ENCODE results near the gene SPATC1L.
"Not testable (repeated sequence)": the region's sequence is repeated elsewhere in the genome, so short reads cannot be mapped to it uniquely, and the experiment has no call there.

The SPATC1L gene

DNA sequence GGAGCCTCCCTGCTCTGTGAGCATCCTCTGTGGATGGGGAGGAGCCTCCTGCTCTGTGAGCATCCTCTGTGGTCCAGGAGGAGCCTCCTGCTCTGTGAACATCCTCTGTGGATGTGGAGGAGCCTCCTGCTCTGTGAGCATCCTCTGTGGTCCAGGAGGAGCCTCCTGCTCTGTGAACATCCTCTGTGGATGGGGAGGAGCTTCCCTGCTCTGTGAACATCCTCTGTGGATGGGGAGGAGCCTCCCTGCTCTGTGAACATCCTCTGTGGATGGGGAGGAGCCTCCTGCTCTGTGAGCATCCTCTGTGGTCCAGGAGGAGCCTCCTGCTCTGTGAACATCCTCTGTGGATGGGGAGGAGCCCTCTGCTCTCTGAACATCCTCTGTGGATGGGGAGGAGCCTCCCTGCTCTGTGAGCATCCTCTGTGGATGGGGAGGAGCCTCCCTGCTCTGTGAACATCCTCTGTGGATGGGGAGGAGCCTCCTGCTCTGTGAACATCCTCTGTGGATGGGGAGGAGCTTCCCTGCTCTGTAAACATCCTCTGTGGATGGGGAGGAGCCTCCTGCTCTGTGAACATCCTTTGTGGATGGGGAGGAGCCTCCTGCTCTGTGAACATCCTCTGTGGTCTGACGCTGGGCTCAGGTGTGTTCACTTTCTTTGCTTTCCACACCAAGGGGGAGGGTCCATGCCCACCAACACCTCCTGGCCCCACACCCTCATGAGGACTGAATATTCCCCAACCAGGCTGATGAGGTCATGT lies 13.6 kb downstream of the SPATC1L start:
- not testable (repeated sequence) for DNase-seq (ENCODE audit: low read depth, low spot score); H3K4me3 ChIP-seq (ENCODE audit: low read length)

DNA sequence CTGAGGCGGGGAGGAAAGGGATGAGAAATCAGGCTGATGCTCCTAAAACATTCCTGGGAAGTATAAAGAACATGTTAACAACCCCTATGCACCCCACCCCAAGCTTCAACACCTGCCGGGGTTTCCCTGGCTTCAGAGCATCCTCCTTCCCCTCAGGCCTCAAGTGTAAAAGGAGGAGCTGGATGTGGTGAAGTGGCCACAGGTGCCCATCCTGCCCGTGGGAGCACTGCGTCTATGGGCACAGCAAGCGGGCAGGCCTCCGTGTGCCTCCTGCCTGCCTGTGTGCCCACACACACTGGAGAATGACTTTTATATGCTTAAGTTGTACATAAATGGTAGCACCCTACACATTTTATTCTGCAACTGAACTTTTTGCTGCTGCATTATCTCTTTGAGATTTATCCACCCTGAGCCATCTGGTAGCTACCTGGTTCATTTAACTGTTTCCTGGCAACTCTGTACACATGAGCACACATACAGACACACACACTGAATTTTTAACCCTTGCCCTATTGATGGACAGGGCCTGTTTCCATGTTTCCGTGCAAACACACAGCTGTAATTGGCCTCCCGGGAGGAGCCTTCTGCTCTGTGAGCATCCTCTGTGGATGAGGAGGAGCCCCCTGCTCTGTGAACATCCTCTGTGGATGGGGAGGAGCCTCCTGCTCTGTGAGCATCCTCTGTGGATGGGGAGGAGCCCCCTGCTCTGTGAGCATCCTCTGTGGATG lies 15.4 kb downstream of the SPATC1L start:
- H3K4me3 ChIP-seq (ENCODE audit: low read length) = no peak overlapping the region
- DNase-seq (ENCODE audit: low read depth, low spot score) = no peak

DNA sequence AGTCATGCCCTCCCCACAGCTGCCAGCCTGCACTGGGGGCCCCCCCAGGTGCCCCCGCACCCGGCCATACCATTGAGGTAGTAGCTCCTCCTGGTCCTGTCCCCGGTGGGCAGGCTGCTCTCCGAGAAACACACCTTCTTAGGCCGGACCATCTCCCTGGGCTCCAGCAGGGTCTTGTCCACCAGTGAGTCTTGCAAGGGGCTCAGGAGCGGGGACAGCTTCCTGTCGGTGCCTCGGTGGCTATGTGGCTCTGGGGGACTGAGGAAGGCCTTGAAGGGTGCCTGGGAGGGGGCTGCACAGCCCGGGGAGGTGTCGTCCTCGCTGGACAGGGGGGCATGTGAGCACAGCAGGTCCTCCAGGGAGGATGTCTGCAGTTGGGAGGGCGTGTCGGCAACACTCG lies 16.0 kb downstream of the SPATC1L start:
- H3K4me3 ChIP-seq (ENCODE audit: low read length) = no peak overlapping the region
- no peak for DNase-seq (ENCODE audit: low read depth, low spot score)

- no peak for DNase-seq (ENCODE audit: low read depth, low spot score)
- H3K4me3 ChIP-seq (ENCODE audit: low read length) = no peak overlapping the region
Measured at GRCh38 chr21:46165098-46165497, 19.2 kb downstream of the SPATC1L start.

- H3K4me3 ChIP-seq (ENCODE audit: low read length) = no peak overlapping the region
- DNase-seq (ENCODE audit: low read depth, low spot score) = no peak
Measured at GRCh38 chr21:46163380-46163779, 20.9 kb downstream of the SPATC1L start.

DNA sequence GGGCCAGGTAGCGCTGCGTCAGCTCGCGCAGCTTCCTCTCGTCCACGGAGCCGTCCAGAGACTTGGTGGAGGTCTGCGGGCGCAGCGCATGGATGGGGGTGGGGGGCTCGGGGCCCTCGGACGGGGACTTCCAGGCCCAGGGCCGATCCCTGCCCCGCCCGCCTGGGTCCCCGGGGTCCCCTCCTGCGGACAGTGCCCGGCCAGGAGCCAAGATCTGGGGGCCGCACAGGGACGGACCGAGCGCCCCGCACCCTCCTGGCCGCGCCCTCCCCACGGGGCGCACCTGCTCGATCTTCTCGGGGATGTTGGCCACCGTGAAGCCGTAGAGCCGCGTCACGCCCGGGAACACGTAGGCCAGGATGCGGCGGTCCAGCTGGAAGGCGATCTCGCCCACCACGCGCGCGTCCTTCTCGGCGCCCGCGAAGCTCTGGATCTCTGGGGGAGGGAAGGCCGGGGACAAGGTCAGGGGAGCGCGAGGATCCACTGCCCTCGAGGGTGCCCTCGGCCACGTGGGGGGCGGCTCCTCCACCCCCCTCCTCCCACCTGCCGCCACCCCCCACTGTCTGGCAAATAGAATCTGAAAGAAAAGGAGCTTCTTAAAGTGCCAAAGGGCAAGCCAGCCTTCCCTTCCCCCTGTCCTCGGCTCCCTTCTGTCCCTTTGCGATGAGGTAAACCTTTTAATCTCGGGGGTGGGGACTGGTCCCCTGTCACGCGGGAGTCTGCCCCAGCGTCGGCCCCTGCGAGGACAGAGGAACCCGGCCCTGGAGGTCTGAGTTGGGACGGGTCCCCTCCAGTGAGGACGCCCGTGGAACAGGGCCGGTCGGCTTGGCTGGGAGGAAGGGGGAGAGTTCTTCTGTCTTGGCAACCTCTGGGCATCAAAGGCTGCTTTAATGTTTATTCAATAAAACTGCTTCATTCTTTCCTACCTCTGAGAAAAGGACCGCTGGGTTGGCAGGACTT lies 22.3 kb downstream of the SPATC1L start:
- no peak for DNase-seq (ENCODE audit: low read depth, low spot score)
- H3K4me3 ChIP-seq (ENCODE audit: low read length) = no peak overlapping the region

DNA sequence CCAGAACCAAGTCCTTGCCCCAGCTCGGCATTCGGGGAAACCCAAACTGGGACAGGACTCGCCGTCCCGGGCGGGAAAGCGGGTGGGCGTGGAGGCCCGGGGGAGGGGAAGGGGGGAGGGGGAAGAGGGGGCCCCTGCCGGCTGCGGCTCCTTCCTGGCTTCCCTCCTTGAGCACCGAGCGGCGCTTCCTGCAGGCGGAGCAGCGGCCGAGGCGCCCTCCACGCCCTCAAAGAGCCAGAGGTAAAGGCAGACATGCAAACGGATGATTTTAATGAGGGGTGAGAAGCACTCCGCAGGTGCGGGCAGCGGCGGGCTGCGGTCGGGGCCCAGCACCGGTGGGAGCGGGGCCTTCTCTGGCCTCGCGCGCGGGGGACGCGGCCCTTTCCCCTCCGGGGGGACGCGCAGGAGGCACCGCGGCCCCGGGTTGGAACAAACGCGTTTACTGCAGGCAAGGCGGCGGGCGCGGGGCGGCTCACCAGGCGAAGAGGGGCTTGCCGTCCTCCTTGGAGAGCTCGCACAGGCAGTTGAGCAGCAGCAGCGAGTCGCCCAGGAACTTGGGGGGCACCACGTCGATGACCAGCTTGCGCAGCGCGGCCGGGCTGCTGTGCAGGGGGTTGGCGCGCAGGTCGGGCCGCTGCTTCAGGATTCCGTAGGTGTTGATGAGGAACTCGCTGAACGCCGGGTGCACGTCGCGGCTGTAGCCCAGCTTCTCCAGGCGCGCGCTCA lies 23.2 kb downstream of the SPATC1L start:
- no peak overlapping the region for H3K4me3 ChIP-seq (ENCODE audit: low read length)
- no peak for DNase-seq (ENCODE audit: low read depth, low spot score)

GRCh38 chr21:46160657-46160906 lies 23.7 kb downstream of the SPATC1L start:
- H3K4me3 ChIP-seq (ENCODE audit: low read length) = no peak overlapping the region
- no peak for DNase-seq (ENCODE audit: low read depth, low spot score)

GRCh38 chr21:46159841-46160656 lies 24.2 kb downstream of the SPATC1L start:
- H3K4me3 ChIP-seq (ENCODE audit: low read length) = no peak overlapping the region
- no peak for DNase-seq (ENCODE audit: low read depth, low spot score)

- no peak for DNase-seq (ENCODE audit: low read depth, low spot score)
Measured at GRCh38 chr21:46159390-46159789, 24.9 kb downstream of the SPATC1L start.

DNA sequence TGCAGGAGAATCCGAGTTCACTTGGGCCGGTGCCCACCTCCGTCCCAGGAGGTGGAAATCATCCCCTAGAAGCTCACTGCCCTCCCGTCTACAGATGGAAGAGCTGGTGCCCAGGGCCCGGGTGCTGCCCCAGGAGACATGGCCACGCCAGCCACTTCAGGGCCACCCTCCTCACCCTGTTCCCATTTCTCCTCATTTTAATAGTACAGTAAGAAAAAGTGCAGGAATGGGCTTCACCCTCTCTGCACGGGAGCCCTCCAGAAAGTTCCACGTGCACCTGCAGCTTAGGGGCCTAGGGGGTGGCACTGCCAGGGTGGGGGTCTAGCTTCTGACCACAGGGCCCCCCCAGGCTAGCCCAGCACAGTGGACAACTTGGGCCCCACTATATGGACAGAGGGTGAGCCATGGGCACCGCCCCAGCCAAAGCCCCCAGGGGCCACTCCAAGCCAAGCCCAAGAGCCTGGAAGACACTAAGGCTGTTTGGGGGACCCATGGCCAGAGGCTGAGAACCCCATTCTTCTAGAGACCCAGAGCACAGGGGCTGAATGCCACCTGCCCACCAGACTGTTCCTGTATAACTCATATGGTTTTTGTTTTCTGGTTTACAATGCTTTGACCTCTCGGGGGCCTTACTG lies 25.5 kb downstream of the SPATC1L start:
- no peak for DNase-seq (ENCODE audit: low read depth, low spot score)

More at GRCh38 chr21:46159390-46159789, 24.9 kb downstream of the SPATC1L start:
- H3K4me3 ChIP-seq (ENCODE audit: low read length) = no peak overlapping the region

DNA sequence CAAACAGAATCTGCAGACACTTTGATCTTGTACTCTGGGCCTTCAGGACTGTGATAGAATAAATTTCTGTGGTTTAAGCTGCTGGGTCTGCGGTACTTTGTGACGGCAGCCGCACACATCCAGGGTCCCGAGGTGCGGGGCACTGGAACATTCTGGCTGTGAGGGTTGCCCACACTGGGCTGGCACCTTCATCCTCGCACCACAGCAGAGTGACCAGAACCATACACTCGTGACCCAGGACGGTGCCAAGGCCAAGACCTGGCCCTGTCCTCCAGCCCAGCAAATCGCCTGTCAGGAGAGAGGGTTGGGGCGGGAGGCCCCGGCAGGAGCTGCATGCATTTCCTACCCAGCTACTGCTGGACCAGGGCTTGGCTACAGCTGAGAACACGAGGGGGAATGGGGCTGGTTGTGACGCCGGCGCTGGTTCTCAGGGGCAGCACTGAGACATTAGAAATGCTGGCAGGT lies 26.2 kb downstream of the SPATC1L start:
- no peak overlapping the region for H3K4me3 ChIP-seq (ENCODE audit: low read length)
- DNase-seq (ENCODE audit: low read depth, low spot score) = no peak

More for the DNA sequence above, 25.5 kb downstream of the SPATC1L start:
- H3K4me3 ChIP-seq (ENCODE audit: low read length) = no peak overlapping the region

- no peak for DNase-seq (ENCODE audit: low read depth, low spot score)
- no peak overlapping the region for H3K4me3 ChIP-seq (ENCODE audit: low read length)
Measured at GRCh38 chr21:46157396-46157986, 26.8 kb downstream of the SPATC1L start.

- H3K4me3 ChIP-seq (ENCODE audit: low read length) = no peak overlapping the region
- DNase-seq (ENCODE audit: low read depth, low spot score) = no peak
Measured at GRCh38 chr21:46156678-46157077, 27.6 kb downstream of the SPATC1L start.

- no peak overlapping the region for H3K4me3 ChIP-seq (ENCODE audit: low read length)
- DNase-seq (ENCODE audit: low read depth, low spot score) = no peak
Measured at GRCh38 chr21:46156378-46156645, 27.9 kb downstream of the SPATC1L start.

DNA sequence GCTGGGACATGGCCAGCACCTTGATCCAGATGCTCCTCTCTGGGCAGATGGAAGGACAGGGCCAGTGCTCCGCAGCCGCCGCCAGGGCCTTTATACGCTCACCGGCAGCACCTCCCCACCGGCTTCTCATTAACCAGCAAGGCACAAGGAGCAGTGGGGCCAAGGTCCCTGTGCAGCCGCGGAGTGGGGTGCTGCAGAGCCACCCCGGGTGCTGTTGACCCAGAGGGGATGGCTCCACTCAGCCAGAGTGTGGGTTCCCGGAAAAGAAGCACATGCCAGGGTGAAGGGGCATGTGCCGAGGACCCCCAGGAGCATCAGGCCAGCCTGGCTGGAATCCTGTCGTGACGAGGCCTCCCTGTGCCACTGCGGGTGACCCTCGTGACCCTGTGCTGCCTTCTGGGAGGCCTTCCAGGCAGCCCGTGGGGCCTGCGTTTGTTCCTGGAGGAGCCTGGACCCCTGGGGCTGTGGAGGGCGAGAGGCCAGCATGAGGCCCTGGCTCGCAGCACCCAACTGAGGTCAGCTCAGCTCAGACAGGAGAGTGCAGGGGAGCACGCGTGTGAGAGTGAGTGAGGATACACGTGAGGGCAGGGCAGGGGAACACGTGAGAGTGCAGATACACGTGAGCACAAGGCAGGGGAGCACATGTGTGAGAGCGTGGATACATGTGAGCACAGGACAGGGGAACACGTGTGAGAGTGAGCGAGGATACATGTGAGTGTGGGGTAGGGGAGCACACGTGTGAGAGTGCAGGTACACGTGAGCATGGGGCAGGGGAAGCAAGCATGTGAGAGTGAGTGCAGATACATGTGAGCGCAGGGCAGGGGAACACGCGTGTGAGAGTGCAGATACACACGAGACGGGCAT lies 28.5 kb downstream of the SPATC1L start, which contains the start of gene FTCD:
Gene FTCD (minus strand): TSS at position 66 of the 864 bp plus-strand sequence. CDS start 56 bp downstream, at position 10.
- H3K4me3 ChIP-seq (ENCODE audit: low read length) = no peak within 1 kb of the TSS
- DNase-seq (ENCODE audit: low read depth, low spot score) = no peak

All from Jurkat, Clone E6-1 (cell line).